RPMI7951 (cell line): Measurements from ENCODE around the gene PIN1. TPM values are rescaled to one million over a fixed set of nuclear protein-coding genes. Genes with fewer than 3 reads are reported as not detected.

Experiments
- DNase-seq: peaks from one replicate; pipeline ENCODE4 v3.0.0-alpha.2; 2012; ENCODE audit warnings: low read depth
- total RNA-seq: library from RNA; depleted of rRNA; stranded (reverse); fragments of >200 nt; shearing (Covaris generic); gene quantifications from 2 replicates; pipeline ENCODE4 v1.2.3, GENCODE V29; 2014; rRNA removed

Gene PIN1
- total RNA-seq, 1 experiment from 2014 or later = 137 TPM

GRCh38 chr19:9885077-9885552 is 50.0 kb downstream of the PIN1 start:
- DNase-seq = no peak

- DNase-seq = no peak
Measured at GRCh38 chr19:9891609-9892373, 56.7 kb downstream of the PIN1 start.

Other genes starting within 250 kb of the PIN1 start
- gene ZNF561, start 214.1 kb upstream of the PIN1 start, total RNA-seq = 9.0 and 19.2 TPM in 2 replicates
- 26.2 and 34.0 TPM in 2 replicates for gene ZNF562, start 160.2 kb upstream of the PIN1 start, total RNA-seq
- gene ZNF846, start 66.6 kb upstream of the PIN1 start, total RNA-seq = 12.4 and 12.6 TPM in 2 replicates
- gene FBXL12, start 16.2 kb upstream of the PIN1 start, total RNA-seq = 13.9 and 20.9 TPM in 2 replicates
- 634 and 688 TPM in 2 replicates for gene UBL5, start 7.4 kb upstream of the PIN1 start, total RNA-seq
- 0.49 and 1.4 TPM in 2 replicates for gene OLFM2, start 101.2 kb downstream of the PIN1 start, total RNA-seq
- 3.0 and 4.8 TPM in 2 replicates for gene COL5A3, start 175.2 kb downstream of the PIN1 start, total RNA-seq
- 0.12 TPM in 1 of 2 replicates, not detected in the other for gene RDH8, start 178.2 kb downstream of the PIN1 start, total RNA-seq